NCI-H460 (cell line): Measurements from ENCODE around the gene TRIM44. TPM values are rescaled to one million over a fixed set of nuclear protein-coding genes. Genes with fewer than 3 reads are reported as not detected.
"Not testable (repeated sequence)": the region's sequence is repeated elsewhere in the genome, so short reads cannot be mapped to it uniquely, and the experiment has no call there.

Source experiments
- DNase-seq: peaks from one replicate; pipeline ENCODE4 v3.0.0-alpha.2; 2016; ENCODE audit warnings: low read depth; ENCODE audit errors: extremely low read depth
- total RNA-seq: library from RNA; depleted of rRNA; stranded (reverse); fragments of >200 nt; shearing (Covaris generic); gene quantifications from 2 replicates; pipeline ENCODE4 v1.2.3, GENCODE V29; 2014

The TRIM44 gene
- total RNA-seq, 1 experiment from 2014 or later: 20.8 TPM

GRCh38 chr11:35750315-35750714, 87.7 kb downstream of the TRIM44 start:
- no peak for DNase-seq

DNA sequence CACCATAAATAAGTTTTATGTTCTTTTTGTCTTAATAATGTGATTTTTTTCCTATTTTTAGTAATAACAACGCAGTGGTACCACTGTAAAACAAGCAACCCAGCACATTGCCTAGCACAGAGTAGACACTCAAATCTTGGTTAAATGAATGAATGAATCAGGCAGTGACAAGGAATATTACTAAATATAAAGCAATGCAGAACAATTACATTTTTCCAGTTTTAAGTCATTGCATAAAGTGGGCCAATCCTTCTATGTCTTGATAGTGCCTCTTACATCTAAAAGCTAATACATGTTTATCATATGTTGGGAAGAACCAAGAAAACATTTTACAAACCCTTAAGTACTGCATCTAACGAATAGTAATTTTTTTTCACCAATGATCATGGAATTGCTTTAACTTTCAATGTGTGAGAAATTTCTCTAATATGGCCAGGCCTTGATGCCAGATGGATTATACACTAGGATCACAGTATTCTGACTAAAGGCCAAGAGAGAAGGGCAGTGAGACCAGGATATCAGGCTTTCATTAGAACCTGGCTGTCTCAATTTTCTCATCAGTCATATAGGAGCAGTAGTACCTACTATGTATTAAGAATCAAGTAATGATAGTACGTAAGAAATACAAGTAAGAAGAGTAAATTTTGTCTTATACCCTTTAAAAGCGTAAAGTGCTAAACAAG, 88.5 kb downstream of the TRIM44 start:
- DNase-seq: no peak

DNA sequence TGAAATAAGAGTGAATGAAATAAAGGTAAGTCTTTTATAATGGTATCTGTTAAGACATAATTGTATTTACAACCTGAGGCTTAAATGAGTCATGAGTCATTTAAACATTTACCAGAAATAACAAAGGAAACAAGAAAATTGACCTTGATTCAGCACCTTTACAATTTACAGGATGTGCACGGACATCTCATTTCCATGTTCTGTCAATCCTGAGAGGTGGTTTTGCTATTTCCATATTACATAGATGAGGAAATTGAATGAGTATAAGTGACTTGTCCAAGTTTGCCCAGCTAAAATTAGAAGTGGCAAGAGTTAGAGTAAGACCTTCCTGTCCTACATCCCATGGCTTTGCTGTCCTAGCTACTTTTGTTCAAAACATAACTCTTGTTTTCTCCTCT, 89.1 kb downstream of the TRIM44 start:
- DNase-seq: no peak

GRCh38 chr11:35752115-35752514, 89.5 kb downstream of the TRIM44 start:
- no peak for DNase-seq

DNA sequence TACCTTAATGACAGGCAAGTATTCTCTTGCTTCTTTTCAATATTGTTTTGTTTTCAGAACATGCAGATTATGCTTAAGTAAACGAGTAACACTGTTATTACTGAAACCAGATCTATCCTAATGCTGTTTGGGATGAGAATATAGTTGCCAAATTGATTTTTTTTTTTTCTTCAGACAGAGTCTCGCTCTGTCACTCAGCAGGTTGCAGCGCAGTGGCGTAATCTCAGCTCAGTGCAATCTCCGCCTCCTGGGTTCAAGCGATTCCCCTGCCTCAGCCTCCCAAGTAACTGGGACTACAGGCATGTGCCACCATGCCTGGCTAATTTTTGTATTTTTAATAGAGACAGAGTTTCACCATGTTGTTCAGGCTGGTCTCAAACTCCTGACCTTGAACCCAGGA, 91.0 kb downstream of the TRIM44 start:
- DNase-seq: not testable (repeated sequence)

DNA sequence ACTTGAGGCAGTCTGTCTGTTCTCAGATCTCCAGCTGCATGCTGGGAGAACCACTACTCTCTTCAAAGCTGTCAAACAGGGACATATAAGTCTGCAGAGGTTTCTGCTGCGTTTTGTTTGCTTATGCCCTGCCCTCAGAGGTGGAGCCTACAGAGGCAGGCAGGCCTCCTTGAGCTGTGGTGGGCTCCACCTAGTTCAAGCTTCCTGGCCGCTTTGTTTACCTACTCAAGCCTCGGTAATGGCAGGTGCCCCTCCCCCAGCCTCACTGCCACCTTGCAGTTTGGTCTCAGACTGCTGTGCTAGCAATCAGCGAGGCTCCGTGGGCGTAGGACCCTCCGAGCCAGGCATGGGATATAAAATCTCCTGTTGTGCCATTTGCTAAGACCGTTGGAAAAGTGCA, 97.4 kb downstream of the TRIM44 start:
- not testable (repeated sequence) for DNase-seq

DNA sequence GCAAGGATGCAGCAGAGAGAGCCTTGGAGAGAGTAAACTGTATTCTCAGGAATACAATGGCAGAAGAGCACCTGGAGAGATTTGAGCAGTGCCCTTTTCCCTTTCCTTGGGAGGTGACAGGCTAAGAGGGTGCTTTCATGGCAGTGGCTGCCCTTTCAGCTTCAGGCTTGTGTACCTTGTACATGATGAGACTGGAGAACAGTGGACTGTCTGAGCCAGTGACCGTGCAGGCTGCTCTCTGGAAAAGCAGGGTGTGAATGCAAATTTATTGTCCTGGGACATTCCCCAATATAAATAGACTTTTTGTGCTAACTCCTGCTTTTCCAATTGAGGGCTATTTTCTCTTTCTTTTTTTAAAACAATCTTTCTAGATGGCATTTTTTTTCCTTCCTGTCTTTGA, 99.3 kb downstream of the TRIM44 start:
- DNase-seq: no peak

- no peak for DNase-seq
These were observed 100.7 kb downstream of the TRIM44 start for GRCh38 chr11:35763301-35763700.

- no peak for DNase-seq
These were observed 101.2 kb downstream of the TRIM44 start for GRCh38 chr11:35763765-35764164.

DNA sequence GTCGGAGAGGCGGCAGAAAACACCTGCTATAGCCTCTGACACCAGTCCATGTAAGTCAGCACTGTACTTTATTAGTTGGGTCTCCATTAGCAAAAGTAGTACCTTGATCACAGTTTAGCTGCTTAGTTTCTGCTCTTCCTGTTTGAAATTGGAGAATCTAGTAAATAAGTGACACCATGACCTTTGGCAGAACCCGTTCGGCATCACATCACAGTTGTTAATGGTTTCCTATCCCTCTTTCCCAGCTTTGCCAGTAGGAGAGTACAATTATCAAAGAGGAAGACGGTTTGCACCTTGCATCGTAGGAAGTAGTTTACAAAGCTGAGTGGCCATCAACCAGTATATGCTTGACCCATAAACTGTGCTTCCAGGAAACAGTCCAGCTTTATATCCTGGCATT, 101.8 kb downstream of the TRIM44 start:
- no peak for DNase-seq

- DNase-seq: no peak
These were observed 102.6 kb downstream of the TRIM44 start for GRCh38 chr11:35765211-35765610.

- no peak for DNase-seq
These were observed 104.1 kb downstream of the TRIM44 start for GRCh38 chr11:35766651-35767050.

GRCh38 chr11:35770425-35770824, 107.8 kb downstream of the TRIM44 start:
- not testable (repeated sequence) for DNase-seq

DNA sequence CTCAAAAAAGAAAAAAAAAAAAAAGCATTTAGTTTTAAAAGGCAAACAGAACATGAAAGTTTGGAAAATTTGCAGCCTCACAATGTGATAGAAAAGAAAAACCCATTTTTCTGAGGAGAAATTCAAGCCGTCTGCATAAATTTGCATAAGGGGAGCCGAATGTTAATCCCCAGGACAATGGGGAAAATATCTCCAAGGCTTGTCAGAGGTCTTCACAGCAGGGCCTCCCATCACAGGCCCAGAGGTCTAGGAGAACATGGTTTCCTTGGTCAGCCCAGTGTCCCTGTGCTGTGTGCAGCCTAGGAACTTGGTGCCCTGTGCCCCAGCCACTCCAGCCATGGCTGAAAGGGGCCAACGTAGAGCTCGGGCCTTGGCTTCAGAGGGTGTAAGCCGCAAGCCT, 109.1 kb downstream of the TRIM44 start:
- no peak for DNase-seq

DNA sequence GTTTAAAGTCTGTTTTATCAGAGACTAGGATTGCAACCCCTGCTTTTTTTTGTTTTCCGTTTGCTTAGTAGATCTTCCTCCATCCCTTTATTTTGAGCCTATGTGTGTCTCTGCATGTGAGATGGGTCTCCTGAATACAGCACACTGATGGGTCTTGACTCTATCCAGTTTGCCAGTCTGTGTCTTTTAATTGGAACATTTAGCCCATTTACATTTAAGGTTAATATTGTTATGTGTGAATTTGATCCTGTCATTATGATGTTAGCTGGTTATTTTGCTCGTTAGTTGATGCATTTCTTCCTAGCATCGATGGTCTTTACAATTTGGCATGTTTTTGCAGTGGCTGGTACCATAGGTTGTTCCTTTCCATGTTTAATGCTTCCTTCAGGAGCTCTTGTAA, 114.7 kb downstream of the TRIM44 start:
- not testable (repeated sequence) for DNase-seq

GRCh38 chr11:35778943-35779342, 116.4 kb downstream of the TRIM44 start:
- not testable (repeated sequence) for DNase-seq

DNA sequence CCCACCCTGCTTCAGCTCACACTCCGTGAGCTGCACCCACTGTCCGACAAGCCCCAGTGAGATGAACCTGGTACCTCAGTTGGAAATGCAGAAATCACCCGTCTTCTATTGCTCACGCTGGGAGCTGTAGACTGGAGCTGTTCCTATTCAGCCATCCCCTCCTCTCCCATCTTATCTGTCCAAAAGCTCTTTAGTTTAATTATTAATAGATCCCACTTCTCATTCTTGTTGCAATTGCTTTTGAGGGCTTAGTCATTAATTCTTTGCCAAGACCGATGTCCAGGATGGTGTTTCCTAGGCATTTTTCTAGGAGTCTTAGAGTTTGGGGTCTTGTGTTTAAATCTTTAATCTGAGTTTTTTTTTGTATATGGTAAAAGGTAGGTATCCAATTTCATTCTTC, 116.8 kb downstream of the TRIM44 start:
- DNase-seq: no peak

DNA sequence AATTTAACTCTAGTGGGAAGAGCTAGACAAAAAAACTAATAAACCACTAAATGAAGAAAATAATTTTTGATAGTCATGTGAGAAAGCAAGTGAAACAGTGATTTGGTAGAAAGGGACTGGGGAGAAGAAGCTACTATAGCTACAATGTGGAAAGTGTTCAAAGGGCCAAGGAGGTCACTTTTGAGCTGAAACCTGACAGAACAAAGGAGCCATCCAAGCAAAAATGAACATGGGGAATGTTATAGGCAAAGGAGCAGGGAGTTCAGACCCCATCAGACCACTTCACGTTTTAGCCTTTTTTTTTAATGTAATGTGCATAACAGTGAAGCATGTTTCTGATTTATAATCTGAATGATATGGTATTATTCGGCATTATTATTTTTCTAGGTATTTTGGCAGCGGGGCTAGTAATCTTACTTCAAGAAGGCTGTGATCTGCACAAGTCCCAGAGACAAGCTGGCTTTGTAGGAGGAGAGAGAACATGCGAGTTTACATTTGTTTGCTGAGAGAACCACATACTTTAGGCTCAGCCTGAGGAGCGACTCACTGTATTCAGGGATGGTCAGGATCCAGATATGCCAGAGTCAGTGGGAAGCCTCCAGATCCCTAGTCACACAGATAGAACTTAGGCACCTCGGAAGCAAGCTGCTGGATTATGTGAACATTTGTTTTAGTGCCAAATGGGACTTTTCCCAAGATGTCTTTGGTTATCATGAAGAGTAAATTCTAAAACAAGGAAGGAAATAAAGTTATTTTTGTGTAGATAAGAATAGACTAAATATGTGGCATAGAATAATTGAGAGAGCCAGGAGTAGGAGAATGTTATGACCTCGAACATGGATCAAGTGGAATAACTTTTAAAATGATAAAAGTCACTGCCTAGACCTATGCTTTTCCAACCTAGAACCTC, 118.6 kb downstream of the TRIM44 start:
- no peak for DNase-seq

DNA sequence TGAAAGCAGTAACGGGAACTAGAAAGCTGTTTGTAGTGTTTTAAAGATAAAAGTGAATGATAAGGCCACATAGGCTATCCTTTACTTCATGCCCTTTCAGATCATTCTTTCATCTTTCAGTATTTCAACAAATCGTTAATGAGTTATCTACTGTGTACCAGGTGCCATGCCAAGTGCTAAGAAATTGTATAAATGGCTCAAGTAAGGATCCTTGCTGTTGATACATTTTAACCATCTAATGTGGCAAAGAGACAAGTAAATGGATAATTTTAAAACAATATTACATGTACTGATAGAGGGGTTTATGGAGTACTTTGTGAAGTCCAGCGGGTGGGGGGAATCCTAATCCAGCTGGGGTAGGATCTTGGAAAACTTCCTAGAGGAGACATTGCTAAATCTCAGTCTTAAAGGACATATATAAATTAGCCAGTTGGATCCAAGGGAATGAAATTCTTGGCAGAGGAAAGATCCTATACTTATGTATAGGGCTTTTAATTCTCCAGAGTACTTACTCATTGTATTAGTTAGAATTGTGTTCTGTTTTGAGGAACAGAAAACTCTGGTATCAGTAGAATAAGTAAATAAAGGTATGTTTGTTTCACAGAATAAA, 119.4 kb downstream of the TRIM44 start:
- no peak for DNase-seq

DNA sequence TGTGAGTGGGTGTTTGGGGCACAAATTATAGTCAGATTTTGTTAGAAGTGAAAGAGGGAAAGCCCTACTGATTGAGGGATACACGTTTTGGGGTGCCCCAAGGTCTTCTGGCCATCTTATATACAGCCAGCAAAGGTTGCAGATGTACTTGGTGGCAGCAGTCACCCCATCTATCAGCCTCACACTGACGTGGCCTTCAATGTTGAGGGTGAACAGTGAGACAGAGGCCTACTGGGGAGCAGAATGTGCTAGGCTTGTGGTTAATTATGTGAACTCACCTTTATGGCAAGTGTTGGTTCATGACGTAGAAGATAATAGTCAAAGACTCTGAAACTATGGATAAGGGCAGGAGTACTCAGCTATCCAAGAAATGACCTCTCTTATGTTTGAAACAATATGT, 121.2 kb downstream of the TRIM44 start:
- no peak for DNase-seq

- no peak for DNase-seq
These were observed 122.1 kb downstream of the TRIM44 start for GRCh38 chr11:35784699-35785098.
